PC-9 (cell line): ENCODE results near the gene APCDD1L.

ENCODE experiments used
- EZH2 ChIP-seq: fragments of 200-600 bp; sonication (generic); IDR thresholded peaks from 2 replicates; pipeline ENCODE4 v1.8.0; 2017; ENCODE audit warnings: antibody characterized with exemption, low read depth
- TF ChIP-seq, protein P1 (sequence below): fragments of 200-600 bp; sonication (generic); conservative IDR thresholded peaks from 2 replicates; pipeline ENCODE4 v1.6.1; 2017; ENCODE audit warnings: mixed run types, antibody characterized with exemption, mild to moderate bottlenecking, moderate library complexity

DNA sequence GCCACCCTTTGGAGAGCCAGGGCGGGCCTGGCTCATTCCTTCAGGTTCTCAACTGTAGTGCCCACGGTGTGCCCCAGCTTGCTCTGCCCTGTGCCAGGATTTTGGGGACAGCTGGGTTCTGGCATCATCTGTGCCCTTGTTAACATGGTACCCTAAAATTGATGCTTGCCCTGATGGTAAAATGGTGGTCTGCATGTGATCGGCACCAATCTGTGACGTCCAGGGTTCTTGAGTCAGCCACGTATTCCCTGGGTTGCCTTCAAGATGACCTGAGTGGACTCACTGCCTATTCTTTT, 31.2 kb upstream of the APCDD1L start:
- TF ChIP-seq, protein P1, sequence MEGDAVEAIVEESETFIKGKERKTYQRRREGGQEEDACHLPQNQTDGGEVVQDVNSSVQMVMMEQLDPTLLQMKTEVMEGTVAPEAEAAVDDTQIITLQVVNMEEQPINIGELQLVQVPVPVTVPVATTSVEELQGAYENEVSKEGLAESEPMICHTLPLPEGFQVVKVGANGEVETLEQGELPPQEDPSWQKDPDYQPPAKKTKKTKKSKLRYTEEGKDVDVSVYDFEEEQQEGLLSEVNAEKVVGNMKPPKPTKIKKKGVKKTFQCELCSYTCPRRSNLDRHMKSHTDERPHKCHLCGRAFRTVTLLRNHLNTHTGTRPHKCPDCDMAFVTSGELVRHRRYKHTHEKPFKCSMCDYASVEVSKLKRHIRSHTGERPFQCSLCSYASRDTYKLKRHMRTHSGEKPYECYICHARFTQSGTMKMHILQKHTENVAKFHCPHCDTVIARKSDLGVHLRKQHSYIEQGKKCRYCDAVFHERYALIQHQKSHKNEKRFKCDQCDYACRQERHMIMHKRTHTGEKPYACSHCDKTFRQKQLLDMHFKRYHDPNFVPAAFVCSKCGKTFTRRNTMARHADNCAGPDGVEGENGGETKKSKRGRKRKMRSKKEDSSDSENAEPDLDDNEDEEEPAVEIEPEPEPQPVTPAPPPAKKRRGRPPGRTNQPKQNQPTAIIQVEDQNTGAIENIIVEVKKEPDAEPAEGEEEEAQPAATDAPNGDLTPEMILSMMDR = no peak
- TF ChIP-seq EZH2 = no peak
